Thyroid gland (tissue), 4 donors: ENCODE measurements around the gene CKS1B. TPM values are rescaled to one million over a fixed set of nuclear protein-coding genes. Genes with fewer than 3 reads are reported as not detected.

ENCODE experiments used
- DNase-seq, 2 donors: peaks; one replicate each; pipeline ENCODE4 v3.0.0-alpha.2; 2019
- H3K27ac ChIP-seq, 3 donors: fragments of 200-600 bp; sonication (generic); 1 replicate in 2 of 3; 2 replicates in 1 of 3; pipeline ENCODE4 v1.5.1; 2016 to 2019; ENCODE audit warnings: mild to moderate bottlenecking in 1 of 3, moderate library complexity in 1 of 3
- H3K27me3 ChIP-seq: fragments of 200-600 bp; sonication (generic); one replicate; pipeline ENCODE4 v1.5.1; 2019
- H3K36me3 ChIP-seq, 2 donors: fragments of 200-600 bp; sonication (generic); one replicate each; pipeline ENCODE4 v1.5.1; 2016 to 2019
- H3K4me1 ChIP-seq, 2 donors: fragments of 200-600 bp; sonication (generic); one replicate each; pipeline ENCODE4 v1.5.1; 2017 to 2019
- H3K4me3 ChIP-seq, 3 donors: fragments of 200-600 bp; sonication (generic); replicated peaks in 1 of 3; 1 replicate in 2 of 3; 2 replicates in 1 of 3; pipeline ENCODE4 v1.5.1; 2016; ENCODE audit warnings: mild to moderate bottlenecking in 1 of 3
- H3K9me3 ChIP-seq: fragments of 200-600 bp; sonication (generic); one replicate; pipeline ENCODE4 v1.5.1; 2017
- POLR2A ChIP-seq, 2 donors: fragments of 450-650 bp; IDR thresholded peaks; one replicate each; pipeline ENCODE4 v1.6.1; 2017; ENCODE audit warnings: antibody characterized with exemption in 2 of 2, mild to moderate bottlenecking in 2 of 2, moderate library complexity in 1 of 2
- WGBS, 2 donors: methylation state at CpG; one replicate each; pipeline ENCODE4 v1.1.5; 2017; 5-methylcytosine and 5-hydroxymethylcytosine counted together
- intact Hi-C: fragments of 100-400 bp; cut with DNase I; formaldehyde crosslinking; loops from one replicate; pipeline ENCODE4 v1.15.1; 2023
- total RNA-seq, 4 donors: library from RNA; depleted of rRNA; stranded (reverse); fragments of >200 nt; gene quantifications; one replicate each; pipeline ENCODE4 v1.2.3, GENCODE V29; 2016
- TF ChIP-seq, protein P1 (sequence below), 6 experiments: fragments of 200-600 bp in 3 of 6; fragments of 450-650 bp in 3 of 6; sonication (generic) in 3 of 6; IDR thresholded peaks; one replicate each; pipeline ENCODE4 v1.5.1; 2016 to 2019; ENCODE audit warnings: antibody characterized with exemption in 6 of 6, mild to moderate bottlenecking in 2 of 6, inconsistent platforms in 1 of 6, moderate library complexity in 1 of 6

Gene CKS1B
- 10 to 100 TPM; 14.3 to 29.5 (median 22.6) TPM for total RNA-seq

DNA sequence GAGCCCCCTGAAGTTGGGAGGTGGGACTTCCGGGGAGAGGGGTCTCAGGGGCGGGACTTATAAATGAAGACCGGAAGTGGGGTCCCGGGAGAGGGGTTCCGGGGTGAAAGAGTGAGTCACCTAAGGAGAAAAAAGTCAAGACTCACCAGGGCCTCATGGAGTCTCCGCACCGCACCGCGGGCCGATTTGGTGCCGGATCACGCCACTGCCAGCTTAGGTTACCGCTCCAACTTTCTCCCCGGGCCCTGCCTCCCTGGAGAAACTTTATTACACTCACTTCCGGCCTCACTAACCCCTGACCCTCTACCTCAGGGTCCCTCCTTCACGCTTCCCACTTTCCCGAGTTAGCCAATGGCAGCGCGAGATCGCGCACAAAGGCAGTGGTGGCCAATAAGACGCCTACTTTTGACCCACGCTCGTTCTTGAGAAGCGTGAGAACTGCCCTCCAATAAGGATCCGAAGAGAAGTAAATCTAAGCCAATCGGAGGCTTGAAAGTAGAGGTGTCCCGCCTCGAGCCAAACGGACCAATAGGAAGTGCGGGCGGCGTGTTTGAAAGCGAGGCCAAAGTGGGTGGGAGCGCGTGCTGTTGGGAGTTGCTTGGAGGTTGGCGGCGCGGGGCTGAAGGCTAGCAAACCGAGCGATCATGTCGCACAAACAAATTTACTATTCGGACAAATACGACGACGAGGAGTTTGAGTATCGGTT is at the start of gene CKS1B:
Gene CKS1B, plus strand, starts transcription at position 580 of the 706 bp plus-strand sequence. Its CDS starts 65 bp downstream, at position 645.
- H3K4me3 ChIP-seq, result peak within 1 kb of the TSS; percentile 16 to 73 (median 51)
- WGBS, 2 donors, result 0 to 1% methylated on average over 39 to 47 of the region's 47 CpGs
- peaks cover 37 to 51% of the 10 kb centered on the region in 2 donors for H3K4me1 ChIP-seq
- H3K27ac ChIP-seq, result peak within 1 kb of the TSS; percentile 95 to 99 (median 98)
- intact Hi-C loops, result loop anchor here (5.0 kb wide), 1 partner anchor 78 kb away; the partner anchor contains the start of gene ADAM15
- no peaks in the 10 kb centered on the region for H3K27me3 ChIP-seq
- peak; percentile 97 to 98 for DNase-seq
- H3K9me3 ChIP-seq, result no peaks in the 10 kb centered on the region
- no peaks in the 10 kb centered on the region for H3K36me3 ChIP-seq
- TF ChIP-seq, protein P1, sequence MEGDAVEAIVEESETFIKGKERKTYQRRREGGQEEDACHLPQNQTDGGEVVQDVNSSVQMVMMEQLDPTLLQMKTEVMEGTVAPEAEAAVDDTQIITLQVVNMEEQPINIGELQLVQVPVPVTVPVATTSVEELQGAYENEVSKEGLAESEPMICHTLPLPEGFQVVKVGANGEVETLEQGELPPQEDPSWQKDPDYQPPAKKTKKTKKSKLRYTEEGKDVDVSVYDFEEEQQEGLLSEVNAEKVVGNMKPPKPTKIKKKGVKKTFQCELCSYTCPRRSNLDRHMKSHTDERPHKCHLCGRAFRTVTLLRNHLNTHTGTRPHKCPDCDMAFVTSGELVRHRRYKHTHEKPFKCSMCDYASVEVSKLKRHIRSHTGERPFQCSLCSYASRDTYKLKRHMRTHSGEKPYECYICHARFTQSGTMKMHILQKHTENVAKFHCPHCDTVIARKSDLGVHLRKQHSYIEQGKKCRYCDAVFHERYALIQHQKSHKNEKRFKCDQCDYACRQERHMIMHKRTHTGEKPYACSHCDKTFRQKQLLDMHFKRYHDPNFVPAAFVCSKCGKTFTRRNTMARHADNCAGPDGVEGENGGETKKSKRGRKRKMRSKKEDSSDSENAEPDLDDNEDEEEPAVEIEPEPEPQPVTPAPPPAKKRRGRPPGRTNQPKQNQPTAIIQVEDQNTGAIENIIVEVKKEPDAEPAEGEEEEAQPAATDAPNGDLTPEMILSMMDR (IDR thresholded peaks at IDR 0.05), result no peak
- TF ChIP-seq POLR2A (IDR thresholded peaks at IDR 0.05), result peak in 1 of 2 donors; percentile 55

DNA sequence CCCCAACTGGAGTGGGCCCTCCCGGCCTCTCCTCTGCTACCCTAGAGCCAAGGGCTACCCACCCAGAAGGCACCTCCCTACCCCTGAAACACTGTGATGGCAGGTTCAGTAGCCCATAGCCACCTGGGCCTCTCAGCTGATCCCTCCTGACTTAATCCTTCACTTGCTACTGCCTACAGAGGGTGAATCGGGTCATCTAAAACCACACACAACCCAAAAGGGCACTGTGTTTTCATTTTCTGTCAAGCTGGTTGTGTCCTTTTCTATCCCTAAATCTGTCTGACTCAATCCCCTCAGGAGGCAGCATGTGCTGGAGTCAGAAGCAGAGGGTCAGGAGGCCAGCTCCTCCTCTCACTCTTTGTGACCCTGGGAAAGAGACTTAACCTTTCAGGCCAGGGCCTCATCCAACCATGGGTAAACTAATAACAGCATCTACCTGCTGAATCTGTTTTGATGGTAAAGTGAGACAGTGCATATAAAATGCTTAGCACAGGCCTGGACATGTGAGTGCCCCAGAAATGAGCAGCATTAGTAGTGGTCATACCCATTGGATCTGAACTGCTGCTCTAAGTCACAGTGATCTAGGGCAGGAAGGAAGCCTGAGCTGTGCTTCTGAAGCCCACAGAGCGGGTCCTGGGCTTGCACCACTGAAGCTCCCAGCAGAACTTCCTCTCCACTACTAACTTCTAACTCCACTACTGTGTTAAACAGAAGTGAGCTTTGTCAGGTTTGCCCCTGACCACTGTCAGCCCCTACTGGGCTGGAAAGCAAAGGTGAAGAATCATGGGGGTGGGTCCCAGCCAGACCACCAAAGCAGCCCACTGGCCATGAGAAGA is 48.9 kb upstream of the CKS1B start:
- Histone ChIP-seq H3K36me3 (peaks cover 8 to 23% of the 10 kb centered on the region in 2 donors), H3K9me3 (no peaks in the 10 kb centered on the region), H3K4me3 (no peak overlapping the region), H3K4me1 (no peaks in the 10 kb centered on the region), H3K27ac (no peak overlapping the region), H3K27me3 (no peaks in the 10 kb centered on the region)
- TF ChIP-seq, protein P1 (IDR thresholded peaks at IDR 0.05), result no peak
- TF ChIP-seq POLR2A (IDR thresholded peaks at IDR 0.05), result no peak
- intact Hi-C loops, result no loop called here
- WGBS, 2 donors, result 87 to 96% methylated on average over 2 to 3 of the region's 3 CpGs
- DNase-seq, result no peak

DNA sequence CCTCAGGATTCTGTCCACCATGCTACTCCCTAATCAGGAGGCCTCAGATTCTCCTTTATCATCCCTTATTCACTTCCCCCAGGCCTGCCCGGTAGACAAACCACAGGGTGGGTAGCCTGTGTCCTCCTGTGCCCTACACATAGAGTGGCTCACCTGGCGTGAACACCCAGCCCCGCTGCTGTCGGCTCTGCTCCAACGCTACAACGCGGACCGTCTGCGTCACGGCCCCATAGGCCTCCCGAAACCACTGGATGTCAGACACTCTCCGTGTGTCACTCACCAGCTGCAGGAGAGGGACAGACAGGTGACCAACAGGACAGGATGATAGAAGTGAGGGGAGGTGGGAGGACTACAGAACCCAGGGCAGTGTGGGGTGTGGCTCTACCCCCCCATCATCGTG is 48.3 kb upstream of the CKS1B start:
- Histone ChIP-seq H3K9me3 (no peaks in the 10 kb centered on the region), H3K27ac (no peak overlapping the region), H3K4me1 (no peaks in the 10 kb centered on the region), H3K4me3 (no peak overlapping the region), H3K36me3 (peaks cover 8 to 20% of the 10 kb centered on the region in 2 donors), H3K27me3 (no peaks in the 10 kb centered on the region)
- TF ChIP-seq POLR2A (IDR thresholded peaks at IDR 0.05), result no peak
- TF ChIP-seq, protein P1 (IDR thresholded peaks at IDR 0.05), result no peak
- DNase-seq, result no peak
- intact Hi-C loops, result no loop called here
- WGBS, 2 donors, result 90 to 95% methylated on average over 12 to 13 of the region's 13 CpGs

DNA sequence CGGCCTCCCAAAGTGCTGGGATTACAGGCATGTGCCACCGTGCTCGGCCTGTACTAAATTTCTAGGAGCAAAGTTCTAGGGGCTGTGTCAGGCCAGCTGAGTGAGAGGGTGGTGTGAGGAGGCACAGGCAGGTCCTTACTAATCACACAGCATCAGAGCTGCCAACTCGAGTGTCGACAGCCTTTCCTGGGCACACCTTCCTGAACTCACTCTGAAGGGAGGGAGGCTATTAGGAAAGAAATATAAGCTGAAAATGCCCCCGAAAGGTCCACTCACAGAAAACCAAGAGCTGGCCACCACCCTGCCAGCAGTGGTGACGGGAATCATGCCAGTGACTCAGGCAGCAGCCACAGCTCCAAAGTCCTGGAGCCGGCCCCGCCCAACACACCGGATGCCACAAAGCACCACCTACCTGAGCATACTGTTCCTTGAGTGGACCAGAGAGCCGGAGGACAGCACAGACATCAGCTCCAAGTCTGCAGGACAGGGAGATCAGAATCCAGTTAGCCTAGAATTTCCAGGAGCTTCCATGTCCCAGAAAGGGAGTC is 42.5 kb upstream of the CKS1B start:
- H3K27ac ChIP-seq, result no peak overlapping the region
- DNase-seq, result no peak
- 83 to 97% methylated on average over 11 of the region's 11 CpGs for WGBS, 2 donors
- H3K4me3 ChIP-seq, result no peak overlapping the region
- TF ChIP-seq, protein P1 (IDR thresholded peaks at IDR 0.05), result no peak
- no peak for TF ChIP-seq POLR2A (IDR thresholded peaks at IDR 0.05)
- intact Hi-C loops, result no loop called here
- H3K27me3 ChIP-seq, result no peaks in the 10 kb centered on the region
- peaks cover 7% of the 10 kb centered on the region in 2 donors for H3K4me1 ChIP-seq
- no peaks in the 10 kb centered on the region for H3K9me3 ChIP-seq
- no peaks in the 10 kb centered on the region for H3K36me3 ChIP-seq
